K562 treated with DMSO at 1 percent for 12 hours (cell line): Measurements from ENCODE around the gene EDN3. TPM values are rescaled to one million over a fixed set of nuclear protein-coding genes. Genes with fewer than 3 reads are reported as not detected.

ENCODE experiments used
- total RNA-seq: library from RNA; unstranded; fragments of 300-600 nt; gene quantifications from 2 replicates; pipeline ENCODE4 v1.2.3, GENCODE V29; 2022; ENCODE audit not compliant: insufficient read depth

Gene EDN3, protein sequence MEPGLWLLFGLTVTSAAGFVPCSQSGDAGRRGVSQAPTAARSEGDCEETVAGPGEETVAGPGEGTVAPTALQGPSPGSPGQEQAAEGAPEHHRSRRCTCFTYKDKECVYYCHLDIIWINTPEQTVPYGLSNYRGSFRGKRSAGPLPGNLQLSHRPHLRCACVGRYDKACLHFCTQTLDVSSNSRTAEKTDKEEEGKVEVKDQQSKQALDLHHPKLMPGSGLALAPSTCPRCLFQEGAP
- not detected in 2 replicates for total RNA-seq

DNA sequence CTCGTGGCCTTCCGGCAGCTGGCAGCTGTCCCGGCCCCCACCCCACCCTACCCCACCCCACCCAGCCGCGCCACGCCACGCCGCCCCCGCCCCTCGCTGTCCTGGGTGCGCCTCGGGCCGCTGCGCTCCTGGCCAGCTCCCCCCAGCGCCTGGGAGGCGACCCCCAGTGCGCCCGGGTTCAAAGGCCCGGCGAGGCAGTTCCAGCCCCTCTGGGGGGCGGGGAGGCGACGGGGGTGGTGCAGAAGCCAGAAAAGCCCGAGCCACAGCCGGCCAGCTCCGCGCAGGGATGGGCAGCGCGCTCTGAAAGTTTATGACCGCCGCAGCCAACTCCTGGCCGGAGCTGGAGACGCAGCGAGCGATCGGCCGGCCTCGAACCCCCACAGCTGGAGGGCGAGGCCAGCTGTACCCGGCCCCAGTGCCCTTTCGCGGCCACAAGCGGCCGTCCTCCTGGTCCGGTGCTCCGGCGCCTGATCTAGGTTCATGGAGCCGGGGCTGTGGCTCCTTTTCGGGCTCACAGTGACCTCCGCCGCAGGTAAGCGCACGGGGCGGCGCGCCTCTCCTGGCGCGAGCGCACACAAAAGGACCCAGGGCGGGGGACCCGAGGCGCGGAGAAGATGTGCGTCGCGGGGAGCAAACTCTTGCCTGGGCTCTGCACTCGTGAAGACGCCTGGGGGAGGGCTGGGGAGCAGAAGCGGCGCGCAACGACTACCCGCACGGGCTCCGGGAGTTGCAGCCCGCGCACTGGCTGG lies at the start of gene EDN3:
Gene EDN3 (plus strand): TSS at position 279 of the 749 bp plus-strand sequence. CDS start 202 bp downstream, at position 481.

Other genes with a start within 250 kb of the EDN3 start
- gene ZNF831, start 136.8 kb upstream of the EDN3 start, total RNA-seq: not detected in 2 replicates